ENCODE measurements around the gene C10orf53.

Gene C10orf53

DNA sequence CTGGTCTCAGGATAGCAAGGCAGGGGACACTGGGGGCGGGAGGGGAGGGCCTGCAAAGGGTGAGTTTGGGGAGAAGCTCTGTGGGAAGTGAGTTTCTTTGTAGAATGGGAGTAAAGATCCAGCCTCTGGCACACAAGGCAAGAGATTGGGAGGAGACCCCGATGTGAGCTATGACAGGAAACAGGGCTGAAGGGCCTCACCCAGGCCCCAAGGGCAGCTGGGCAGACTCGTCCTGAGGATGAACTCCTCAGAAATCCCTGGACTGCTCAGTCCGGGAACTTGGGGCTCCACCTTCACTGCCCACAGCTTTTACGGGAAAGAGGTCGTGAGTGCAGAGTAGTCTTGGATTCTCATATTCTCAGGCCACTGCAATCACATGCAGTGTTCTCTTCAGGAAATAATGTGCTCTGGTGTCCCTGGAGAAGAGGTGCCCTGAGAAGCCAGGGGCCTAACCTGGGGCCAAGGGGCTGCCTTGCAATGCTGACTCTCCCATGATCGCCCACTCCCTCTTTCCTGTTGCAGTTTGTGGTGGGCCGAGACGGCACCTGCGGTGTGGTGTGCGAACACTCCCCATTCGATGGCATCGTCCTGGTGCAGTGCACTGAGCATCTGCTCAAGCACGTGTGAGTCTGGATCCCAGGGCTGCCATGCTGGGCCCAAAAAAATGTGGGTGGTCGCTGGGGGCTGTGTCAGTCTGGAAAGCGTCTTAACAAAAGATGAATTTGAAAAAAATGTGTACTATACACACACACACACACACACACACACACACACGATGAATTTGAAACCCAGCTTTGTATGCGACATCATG lies 31.3 kb upstream of the C10orf53 start:
- TF ChIP-seq GATA3 (IDR thresholded peaks at IDR 0.05; ENCODE audit: low read depth, low read length) (no peak), GATA2 (IDR thresholded peaks at IDR 0.05; ENCODE audit: low read depth, low read length) (no peak)

GRCh38 chr10:49649294-49649693 lies 30.2 kb upstream of the C10orf53 start:
- TF ChIP-seq GATA2 (IDR thresholded peaks at IDR 0.05; ENCODE audit: low read depth, low read length) (no peak), GATA3 (IDR thresholded peaks at IDR 0.05; ENCODE audit: low read depth, low read length) (no peak)

DNA sequence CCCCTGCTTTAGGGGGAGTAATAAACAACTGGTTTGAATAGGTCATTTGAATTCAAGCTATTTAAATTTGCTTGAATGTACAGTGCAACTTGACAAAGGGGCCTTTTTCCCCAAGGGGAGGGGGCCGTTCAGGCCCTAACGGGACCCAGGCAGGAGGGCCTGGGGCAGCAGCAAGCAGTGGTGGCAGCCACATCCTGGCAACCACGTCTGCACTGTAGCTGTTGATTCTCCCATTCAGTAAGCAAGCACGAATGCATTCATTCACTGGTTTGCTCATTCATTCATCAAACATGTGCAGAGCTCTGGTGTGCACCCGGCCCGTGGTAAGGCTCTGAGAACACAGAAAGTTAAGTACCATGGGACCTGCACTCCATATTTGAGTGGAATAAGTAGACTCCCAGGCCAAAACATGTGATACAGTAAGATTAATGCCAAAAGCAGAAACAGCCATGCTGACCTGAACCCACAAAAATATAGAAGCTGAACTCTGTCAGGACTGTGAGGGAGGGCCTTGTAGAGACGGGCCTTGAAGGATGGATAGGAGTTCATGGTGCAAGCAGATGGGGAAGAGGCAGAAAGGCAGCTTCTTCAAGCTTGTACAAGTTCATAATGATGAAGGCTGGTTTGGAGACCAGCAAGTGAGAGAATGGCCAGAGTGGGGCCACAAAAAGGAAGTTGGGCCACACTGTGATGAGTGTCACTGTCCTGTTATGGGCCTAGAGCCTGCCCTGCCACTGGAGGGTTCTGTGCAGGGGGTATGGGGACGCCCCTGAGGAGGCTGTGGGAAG lies 29.3 kb upstream of the C10orf53 start:
- TF ChIP-seq GATA2 (IDR thresholded peaks at IDR 0.05; ENCODE audit: low read depth, low read length) (no peak), GATA3 (IDR thresholded peaks at IDR 0.05; ENCODE audit: low read depth, low read length) (no peak)

DNA sequence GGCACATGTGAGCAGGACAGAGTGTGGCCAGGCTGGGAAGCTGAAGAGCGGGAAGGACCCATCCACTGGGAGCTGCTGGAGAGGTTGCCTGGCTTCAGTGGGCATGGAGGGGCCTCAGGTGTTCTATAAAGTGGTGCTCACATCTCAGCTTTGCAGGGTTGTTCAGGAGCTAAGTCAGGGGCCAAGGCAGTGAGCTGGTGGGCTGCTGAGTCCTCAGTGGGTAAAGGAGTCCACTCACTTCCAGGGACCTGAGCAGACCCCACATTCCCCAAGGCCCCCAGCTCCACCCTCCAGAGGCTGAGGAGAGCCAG lies 28.8 kb upstream of the C10orf53 start:
- no peak for TF ChIP-seq GATA3 (IDR thresholded peaks at IDR 0.05; ENCODE audit: low read depth, low read length)
- no peak for TF ChIP-seq GATA2 (IDR thresholded peaks at IDR 0.05; ENCODE audit: low read depth, low read length)

DNA sequence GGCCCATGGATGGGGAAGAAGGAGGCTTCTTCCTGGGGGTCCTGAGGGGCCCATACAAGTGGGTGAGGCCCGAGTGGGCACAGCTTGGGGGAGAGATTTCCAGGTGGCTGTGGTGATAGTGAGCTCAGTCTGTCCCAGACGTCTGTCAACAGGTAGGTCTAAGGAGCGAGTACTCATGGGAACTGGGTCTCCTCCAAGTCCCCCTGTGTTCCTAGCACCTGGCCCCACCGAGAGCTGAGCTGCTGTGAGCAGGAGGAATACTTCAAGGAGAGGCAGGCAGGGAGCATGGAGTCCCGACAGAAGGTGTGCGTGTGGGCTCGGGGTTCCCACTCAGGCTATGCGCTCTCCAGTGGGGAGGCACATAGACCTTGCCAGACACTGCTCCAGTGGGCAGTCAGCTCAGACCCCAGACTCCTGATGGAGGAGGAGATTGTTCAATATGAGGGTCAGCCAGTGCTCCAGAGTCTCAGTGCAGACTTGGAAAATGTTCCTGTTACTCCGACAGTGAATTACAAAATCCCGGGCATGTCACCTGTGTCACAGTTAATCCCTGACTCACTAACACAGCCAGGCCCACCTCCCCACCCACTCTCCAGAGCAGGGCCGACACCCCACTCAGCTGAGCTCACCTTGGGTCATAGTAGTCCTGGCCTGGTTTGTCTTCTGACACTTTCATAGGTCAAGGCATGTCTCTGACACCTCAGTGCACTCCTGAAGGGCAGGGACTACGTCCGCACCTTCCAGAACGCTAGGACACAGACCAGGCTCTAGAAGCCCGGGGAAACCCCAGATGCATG lies 28.2 kb upstream of the C10orf53 start:
- no peak for TF ChIP-seq GATA3 (IDR thresholded peaks at IDR 0.05; ENCODE audit: low read depth, low read length)
- TF ChIP-seq GATA2 (IDR thresholded peaks at IDR 0.05; ENCODE audit: low read depth, low read length) = no peak

GRCh38 chr10:49651917-49652316 lies 27.5 kb upstream of the C10orf53 start:
- no peak for TF ChIP-seq GATA3 (IDR thresholded peaks at IDR 0.05; ENCODE audit: low read depth, low read length)
- TF ChIP-seq GATA2 (IDR thresholded peaks at IDR 0.05; ENCODE audit: low read depth, low read length) = no peak

- no peak for TF ChIP-seq GATA2 (IDR thresholded peaks at IDR 0.05; ENCODE audit: low read depth, low read length)
- TF ChIP-seq GATA3 (IDR thresholded peaks at IDR 0.05; ENCODE audit: low read depth, low read length) = no peak
These were observed 26.8 kb upstream of the C10orf53 start for GRCh38 chr10:49652421-49653272.

DNA sequence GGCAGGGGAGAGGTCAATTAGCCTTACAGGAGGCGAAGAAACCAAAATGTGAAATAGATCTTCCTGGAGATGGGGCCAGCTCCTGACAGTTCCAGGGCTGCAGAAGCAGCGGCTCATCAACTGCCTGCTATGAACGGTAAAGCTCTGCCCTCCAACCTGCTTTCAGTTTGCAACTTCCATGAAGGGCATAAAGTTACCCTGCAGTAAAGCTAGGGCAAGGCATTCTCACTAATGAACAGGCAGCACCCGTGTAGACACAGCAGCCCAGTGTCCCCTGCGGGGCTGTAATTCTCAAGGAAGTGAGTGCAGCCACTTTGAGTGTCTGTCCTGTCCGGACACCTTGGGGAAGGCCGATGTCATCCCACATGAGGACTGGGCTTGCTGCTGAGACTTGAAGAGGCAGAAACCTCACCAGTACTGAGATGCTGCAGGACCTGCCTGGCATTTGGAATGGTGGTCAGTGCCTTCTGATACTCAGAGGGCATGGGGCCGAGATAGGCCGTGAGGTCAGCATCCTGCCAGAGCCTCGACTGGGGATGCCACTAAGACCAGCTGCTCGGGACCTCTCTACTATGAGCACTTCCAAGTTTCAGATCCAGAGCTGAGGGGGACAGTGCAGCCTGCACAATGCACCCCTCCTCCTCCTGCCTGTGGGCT lies 26.1 kb upstream of the C10orf53 start:
- TF ChIP-seq GATA3 (IDR thresholded peaks at IDR 0.05; ENCODE audit: low read depth, low read length) (no peak), GATA2 (IDR thresholded peaks at IDR 0.05; ENCODE audit: low read depth, low read length) (no peak)

DNA sequence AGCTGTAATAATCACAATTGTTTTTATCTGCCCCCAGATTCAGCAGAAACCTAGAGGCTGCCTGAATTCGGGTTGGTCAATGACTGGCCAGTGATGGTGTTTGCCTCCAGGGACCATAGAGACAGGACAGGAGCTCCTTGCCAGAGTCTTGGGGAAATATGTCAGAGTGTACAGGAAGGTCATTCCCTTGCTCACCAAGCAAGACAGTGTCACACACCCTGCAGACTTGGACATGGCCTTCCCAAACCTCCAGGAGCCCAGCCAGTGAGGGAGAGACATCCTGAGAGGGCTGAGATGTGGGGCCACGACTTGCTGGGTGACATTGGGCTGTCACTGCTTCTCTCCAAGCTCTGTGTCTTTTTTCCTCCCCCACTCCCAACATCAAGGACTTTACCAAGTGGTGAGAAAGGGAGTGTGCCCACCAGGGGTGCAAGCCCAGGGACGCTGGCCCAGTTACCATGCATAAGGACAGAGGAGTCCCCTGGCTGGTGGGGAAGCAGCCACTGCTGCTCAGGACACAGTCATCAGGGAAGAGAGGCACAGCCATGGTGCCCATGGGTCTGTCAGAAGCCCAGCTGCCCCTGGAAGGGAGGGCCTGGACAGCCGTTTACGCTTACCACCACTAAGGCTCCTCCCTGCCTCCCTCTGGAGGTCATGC lies 25.3 kb upstream of the C10orf53 start:
- TF ChIP-seq GATA3 (IDR thresholded peaks at IDR 0.05; ENCODE audit: low read depth, low read length) (no peak), GATA2 (IDR thresholded peaks at IDR 0.05; ENCODE audit: low read depth, low read length) (no peak)

GRCh38 chr10:49655099-49655498 lies 24.4 kb upstream of the C10orf53 start:
- no peak for TF ChIP-seq GATA3 (IDR thresholded peaks at IDR 0.05; ENCODE audit: low read depth, low read length)
- no peak for TF ChIP-seq GATA2 (IDR thresholded peaks at IDR 0.05; ENCODE audit: low read depth, low read length)

DNA sequence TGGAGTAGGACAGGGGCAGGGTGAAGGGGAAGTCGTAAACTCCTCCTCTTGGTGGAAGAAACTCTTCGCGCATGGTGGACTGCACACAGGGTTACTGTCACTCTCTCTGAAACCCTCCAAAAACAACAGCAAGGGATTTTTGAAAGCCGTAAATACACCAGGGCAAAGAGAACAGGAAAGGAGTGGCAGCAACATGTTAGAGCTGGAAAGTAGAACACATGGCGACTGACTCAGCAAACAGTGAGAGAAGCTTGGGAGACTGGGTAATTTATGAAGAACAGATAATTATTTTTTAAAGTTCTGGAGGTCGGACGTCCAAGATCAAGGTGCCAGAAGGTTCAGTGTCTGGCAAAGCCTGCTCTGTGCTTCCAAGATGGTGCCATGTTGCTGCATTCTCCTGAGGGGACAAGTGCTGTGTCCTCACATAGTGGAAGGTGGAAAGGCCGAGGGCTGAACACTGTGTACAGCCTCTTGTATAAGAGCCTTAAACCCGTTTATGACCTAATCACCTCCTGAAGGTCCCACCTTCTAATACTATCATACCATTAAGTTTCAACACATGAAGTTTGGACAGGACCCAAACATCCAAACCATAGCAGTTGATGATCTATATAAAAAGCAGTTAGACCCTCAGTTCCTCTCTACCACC lies 22.5 kb upstream of the C10orf53 start:
- TF ChIP-seq GATA2 (IDR thresholded peaks at IDR 0.05; ENCODE audit: low read depth, low read length) (no peak), GATA3 (IDR thresholded peaks at IDR 0.05; ENCODE audit: low read depth, low read length) (no peak)

DNA sequence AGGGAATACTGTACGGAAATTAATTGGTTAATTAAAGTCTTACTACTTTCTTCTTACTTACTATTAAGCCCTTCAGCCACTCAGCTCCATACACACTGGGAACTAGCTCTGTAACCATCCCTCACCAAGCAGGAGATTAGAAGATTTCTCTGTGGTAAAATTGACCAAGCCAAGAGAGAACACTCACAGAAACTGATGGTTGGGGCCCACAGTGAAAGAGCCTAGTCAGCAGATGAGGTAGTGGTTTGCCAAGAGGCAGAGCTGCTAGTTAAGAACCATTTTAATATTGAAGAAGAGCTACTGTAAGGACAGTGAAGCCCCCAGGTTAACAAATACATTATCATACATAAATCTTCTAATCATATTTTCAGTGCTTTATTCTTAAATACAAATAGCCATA lies 21.8 kb upstream of the C10orf53 start:
- TF ChIP-seq GATA3 (IDR thresholded peaks at IDR 0.05; ENCODE audit: low read depth, low read length) = no peak

Measured in SH-SY5Y (cell line).